Adrenal gland (tissue), 5 donors: ENCODE measurements around the gene MARK3.

Experiments used
- CTCF ChIP-seq, 6 experiments: fragments of 450-650 bp in 4 of 6; fragments of 200-600 bp in 2 of 6; sonication (generic) in 1 of 6; IDR thresholded peaks; 1 replicate in 5 of 6; 2 replicates in 1 of 6; pipeline versions ENCODE4 v1.5.1 to v1.8.0; 2016 to 2021; ENCODE audit warnings: antibody characterized with exemption in 6 of 6, mild to moderate bottlenecking in 2 of 6, moderate library complexity in 1 of 6
- POLR2A ChIP-seq, 2 donors: fragments of 450-650 bp; IDR thresholded peaks; one replicate each; pipeline ENCODE4 v1.6.1; 2017; ENCODE audit warnings: antibody characterized with exemption in 2 of 2, mild to moderate bottlenecking in 2 of 2, moderate library complexity in 1 of 2
- donor health status: DM: no; HTN: no; CAD: no.

GRCh38 chr14:103508521-103509329, 123.5 kb downstream of the MARK3 start:
- no peak for TF ChIP-seq CTCF (IDR thresholded peaks at IDR 0.05)
- TF ChIP-seq POLR2A (IDR thresholded peaks at IDR 0.05): no peak
